ENCODE measurements around the gene NUDT17.

DNA sequence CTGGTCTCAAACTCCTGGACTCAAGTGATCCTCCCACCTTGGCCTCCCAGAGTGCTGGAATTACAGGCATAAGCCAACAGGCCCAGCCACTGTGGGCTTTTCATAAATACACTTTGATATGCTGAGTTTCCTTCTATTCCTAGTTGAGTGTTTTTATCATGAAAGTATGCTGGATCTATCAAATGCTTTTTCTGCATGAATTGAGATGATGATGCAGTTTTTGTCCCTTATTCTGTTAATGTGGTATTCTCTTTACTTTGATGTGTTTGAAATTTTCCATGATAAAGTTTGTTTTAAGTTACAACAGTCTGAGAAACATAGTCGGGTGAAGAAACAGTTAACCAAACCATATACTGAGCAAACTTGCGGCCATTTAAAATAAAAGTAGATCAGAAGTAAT is 45.6 kb upstream of the NUDT17 start:
- TF ChIP-seq EP300 (IDR thresholded peaks at IDR 0.05) (no peak), POLR2A (IDR thresholded peaks at IDR 0.05) (no peak)

Data from stomach (tissue), 4 donors.